Gastrocnemius medialis (tissue), 4 donors: ENCODE results near the gene EXOC7.

ENCODE experiments used
- CTCF ChIP-seq, 5 experiments: fragments of 450-650 bp in 3 of 5; fragments of 200-600 bp in 2 of 5; sonication (generic) in 2 of 5; IDR thresholded peaks in 4 of 5; conservative IDR thresholded peaks in 1 of 5; 1 replicate in 4 of 5; 2 replicates in 1 of 5; pipeline ENCODE4 v1.5.1; 2016 to 2019; ENCODE audit warnings: antibody characterized with exemption in 5 of 5, mild to moderate bottlenecking in 3 of 5, moderate library complexity in 3 of 5
- POLR2A ChIP-seq, 2 donors: fragments of 450-650 bp; IDR thresholded peaks; one replicate each; pipeline ENCODE4 v1.6.1; 2017; ENCODE audit warnings: antibody characterized with exemption in 2 of 2, mild to moderate bottlenecking in 2 of 2, moderate library complexity in 2 of 2

GRCh38 chr17:76107509-76107908 is 3.9 kb upstream of the EXOC7 start:
- TF ChIP-seq CTCF (IDR thresholded peaks at IDR 0.05 in 4 of 5, conservative IDR thresholded peaks at IDR 0.05 in 1 of 5) (no peak), POLR2A (IDR thresholded peaks at IDR 0.05) (no peak)
